GM12865 (cell line): ENCODE measurements around the gene STAB2.

Source experiments
- DNase-seq: peaks from one replicate; pipeline ENCODE4 v3.0.0; 2010; ENCODE audit warnings: low read depth
- H3K4me3 ChIP-seq: 2 replicates; pipeline ENCODE4 v1.5.1; 2011; ENCODE audit warnings: mild to moderate bottlenecking, low read depth, low read length, control low read depth
- CTCF ChIP-seq: IDR thresholded peaks from 2 replicates; pipeline ENCODE4 v1.5.1; 2011; ENCODE audit warnings: low read length, control low read depth, low read depth, inconsistent platforms; ENCODE audit not compliant: insufficient read depth; ENCODE audit errors: missing control alignments

STAB2 gene

GRCh38 chr12:103780093-103780440 is 193.0 kb downstream of the STAB2 start:
- no peak for TF ChIP-seq CTCF
- H3K4me3 ChIP-seq, result no peak overlapping the region
- no peak for DNase-seq

- DNase-seq, result no peak
- no peak overlapping the region for H3K4me3 ChIP-seq
- TF ChIP-seq CTCF, result no peak
These were observed 193.9 kb downstream of the STAB2 start for GRCh38 chr12:103780992-103781391.

- no peak overlapping the region for H3K4me3 ChIP-seq
- no peak for DNase-seq
- TF ChIP-seq CTCF, result no peak
These were observed 195.3 kb downstream of the STAB2 start for GRCh38 chr12:103782399-103782798.

- no peak for TF ChIP-seq CTCF
- H3K4me3 ChIP-seq, result no peak overlapping the region
- DNase-seq, result no peak
These were observed 196.9 kb downstream of the STAB2 start for GRCh38 chr12:103783744-103784664.

GRCh38 chr12:103785243-103786031 is 198.4 kb downstream of the STAB2 start:
- H3K4me3 ChIP-seq, result no peak overlapping the region
- no peak for DNase-seq
- no peak for TF ChIP-seq CTCF

- DNase-seq, result no peak
- no peak overlapping the region for H3K4me3 ChIP-seq
- TF ChIP-seq CTCF, result no peak
These were observed 199.1 kb downstream of the STAB2 start for GRCh38 chr12:103786201-103786600.
